AG08396 (cell line): Measurements from ENCODE around the gene SYP.

Experiments used
- DNase-seq: peaks from one replicate; pipeline ENCODE4 v3.0.0; 2012; ENCODE audit warnings: low spot score, mixed read lengths

SYP gene

DNA sequence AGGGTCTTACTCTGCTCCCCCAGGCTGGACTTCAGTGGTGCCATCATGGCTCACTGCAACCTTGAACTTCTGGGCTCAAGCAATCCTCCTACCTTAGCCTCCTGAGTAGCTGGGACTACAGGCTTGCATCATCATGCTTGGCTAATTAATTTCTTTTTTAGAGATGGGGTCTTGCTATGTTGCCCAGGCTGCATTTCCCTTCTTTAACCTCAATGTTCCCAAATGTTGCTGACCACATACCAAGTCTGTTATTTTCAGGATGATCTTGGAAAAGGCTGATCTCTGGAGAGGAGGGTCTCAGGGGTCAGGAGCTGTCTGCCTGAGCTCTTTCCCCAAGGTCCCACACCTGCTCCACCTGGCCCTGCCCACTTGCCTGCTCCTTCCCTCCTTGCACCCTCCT is 20.1 kb upstream of the SYP start:
- DNase-seq = no peak

DNA sequence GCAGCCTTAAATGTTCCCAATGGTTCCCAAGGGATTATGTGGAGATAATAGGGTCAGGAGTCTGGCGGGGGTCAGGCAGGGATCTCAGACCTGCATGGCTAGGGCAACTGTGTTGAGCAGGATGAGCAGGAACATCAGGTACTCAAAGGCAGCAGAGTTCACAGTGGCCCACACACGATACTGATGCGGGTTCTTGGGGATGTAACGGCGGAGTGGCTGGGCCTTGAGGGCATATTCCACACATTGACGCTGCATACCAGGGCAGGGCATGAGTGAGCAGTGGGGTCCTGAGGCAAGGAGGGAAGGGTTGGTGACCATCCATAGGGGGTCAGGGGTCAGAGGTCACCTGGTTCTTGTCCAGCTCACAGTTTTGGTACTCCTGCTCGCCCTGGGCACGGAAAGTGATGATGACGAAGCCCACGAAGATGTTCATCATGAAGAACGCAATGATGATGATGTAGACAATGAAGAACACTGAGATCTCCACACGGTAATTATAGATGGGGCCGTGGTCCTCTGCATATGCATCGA is 15.1 kb upstream of the SYP start:
- DNase-seq = no peak

DNA sequence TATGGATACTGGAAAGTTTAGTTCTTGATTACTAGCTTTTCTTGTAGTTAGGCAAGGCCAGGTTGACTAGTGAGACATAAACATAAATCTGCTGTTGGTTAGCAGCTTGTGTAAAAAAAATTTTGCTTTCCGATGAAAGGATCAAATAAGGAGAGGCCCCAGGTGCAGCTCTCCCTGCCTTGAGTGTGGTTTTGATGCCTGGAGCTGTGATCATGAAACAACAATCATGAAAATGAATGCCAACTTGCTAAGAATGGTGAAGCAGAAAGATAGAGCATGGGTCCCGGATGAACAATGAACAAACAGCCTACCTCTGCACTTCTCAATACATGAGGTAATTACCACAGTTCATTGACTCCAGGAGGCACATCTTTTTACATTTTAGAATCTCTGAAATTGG is 14.4 kb upstream of the SYP start:
- DNase-seq = no peak

DNA sequence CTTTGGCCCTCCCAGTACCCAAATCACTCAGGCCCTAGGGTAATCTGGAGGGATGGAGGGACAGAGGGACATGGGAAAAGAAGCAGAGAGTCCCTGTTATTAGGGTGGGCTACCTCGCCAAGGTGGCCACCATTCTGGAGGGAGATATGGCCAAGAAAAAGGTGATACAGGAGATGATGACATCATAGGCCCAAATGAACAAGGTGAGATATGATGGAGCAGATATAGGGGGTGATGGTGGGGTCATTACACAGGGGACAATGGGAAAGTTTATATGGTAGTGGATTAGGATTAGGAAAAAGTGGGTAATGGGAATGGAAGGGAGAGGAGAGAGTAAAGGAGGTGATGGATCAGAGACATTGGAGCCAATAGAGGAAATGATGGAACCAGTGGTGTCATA is 12.9 kb upstream of the SYP start:
- no peak for DNase-seq

DNA sequence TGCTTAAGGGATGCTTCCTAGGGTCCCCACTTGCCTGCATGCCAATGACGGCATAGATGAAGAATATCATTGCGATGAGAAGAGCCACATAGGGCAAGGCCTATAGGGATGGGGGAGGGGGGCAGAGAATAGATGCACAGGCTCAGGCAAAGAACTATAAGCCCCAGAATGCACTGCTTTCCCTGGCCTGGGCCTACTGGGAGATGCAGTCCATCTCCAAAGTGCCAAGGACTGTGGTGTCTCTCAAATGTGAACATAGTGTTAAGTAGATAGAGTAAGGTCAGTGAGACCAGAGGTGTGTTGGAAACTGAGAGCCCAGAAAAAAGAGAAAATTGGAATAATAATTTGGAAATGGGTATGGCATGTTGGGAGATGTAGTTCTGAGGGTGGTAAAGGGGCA is 12.2 kb upstream of the SYP start:
- no peak for DNase-seq

DNA sequence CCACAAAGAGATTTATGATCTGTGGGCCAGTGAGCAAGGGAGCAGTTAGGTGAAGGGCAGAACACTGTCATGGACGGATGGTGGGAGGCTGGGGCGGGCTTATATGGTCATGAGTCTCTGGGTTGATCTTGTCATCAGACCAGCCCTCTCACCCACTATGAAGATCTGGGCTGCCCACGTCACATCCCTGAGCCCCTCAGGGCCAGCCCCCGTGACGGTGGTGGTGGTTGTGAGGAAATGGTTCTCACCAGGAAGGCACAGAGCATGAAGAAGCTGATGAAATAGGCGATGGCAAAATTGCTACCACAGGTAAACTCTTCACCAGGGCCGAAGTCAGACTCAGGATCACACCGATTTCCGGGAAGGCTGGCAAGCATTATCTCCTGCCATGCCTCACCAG is 11.1 kb upstream of the SYP start:
- DNase-seq = no peak

DNA sequence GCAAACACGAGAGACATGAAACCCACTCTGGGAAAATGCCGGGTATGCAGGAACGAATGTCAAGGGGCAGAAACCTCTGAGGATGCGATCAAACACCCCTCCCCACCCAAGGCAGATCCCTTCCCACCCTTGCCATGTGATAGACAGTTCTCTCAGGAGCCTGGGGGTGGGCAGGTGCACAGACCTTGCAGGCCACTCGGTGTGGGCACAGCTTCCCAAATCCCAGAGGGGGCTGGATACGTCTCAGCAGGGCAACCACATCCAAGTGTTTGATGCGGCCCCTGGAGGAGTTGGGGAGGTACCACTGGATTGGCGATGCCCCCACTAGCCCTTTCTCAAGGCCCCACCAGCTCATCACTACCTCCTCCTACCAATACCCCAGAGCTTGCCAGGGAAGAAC is 10.4 kb upstream of the SYP start:
- DNase-seq = no peak

DNA sequence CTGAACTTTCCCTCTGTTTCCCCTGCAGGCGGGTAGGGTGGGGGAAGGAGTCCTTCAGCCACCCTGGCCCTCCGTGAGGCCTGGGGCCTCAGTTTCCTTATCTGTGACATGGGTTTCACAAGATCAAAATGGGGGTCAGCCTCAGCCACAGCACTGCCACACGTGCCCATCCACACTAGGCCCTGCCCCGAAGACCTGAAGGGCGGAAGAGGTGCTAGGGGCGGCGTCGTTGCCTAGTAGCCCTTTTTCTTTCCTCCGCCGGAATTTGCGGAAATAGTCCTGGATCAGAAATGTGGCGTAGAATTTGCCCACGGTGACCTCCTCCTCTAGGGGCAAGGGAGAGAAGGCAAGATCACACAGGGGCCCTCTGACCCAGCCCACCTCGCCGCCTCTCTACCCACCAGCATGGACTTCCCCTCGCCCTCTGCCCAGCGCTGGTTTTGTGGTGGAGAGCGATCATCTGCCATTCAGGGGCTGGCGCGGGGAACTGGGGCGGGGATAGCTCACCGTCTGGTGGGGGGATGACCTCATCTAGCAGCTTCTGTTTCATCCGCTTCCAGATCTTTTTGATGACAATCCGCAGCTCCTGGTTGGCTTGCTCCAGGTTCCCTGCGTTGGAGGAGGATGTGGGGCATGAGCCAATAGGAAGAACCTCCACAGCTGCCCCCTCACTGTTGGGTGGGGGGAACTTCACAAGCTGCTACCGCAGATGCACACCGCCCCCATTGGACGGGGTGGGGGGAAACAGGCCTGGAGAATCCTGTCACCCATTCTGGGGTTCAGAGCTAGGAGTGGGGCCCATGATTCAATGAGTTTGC is 9.7 kb upstream of the SYP start:
- DNase-seq = no peak

DNA sequence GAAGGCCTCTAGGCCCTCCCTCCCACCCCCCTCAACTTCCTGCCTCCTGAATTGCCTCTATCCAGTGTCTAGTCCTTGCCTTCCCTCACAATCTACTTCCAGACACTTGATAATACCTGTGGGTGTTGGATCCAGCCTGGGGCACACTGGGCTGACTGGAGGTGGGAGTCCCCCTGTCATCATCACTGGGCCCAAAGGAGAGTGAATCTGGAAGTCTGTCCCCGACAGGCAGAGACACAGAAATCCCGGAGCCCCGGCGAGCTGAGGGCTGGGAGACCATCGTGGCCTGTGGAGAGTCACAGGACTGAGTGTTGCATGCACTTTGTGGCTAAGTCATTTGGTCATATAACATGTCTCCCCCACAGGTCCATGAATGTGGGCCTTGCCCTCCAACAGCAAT is 8.4 kb upstream of the SYP start:
- DNase-seq = no peak

DNA sequence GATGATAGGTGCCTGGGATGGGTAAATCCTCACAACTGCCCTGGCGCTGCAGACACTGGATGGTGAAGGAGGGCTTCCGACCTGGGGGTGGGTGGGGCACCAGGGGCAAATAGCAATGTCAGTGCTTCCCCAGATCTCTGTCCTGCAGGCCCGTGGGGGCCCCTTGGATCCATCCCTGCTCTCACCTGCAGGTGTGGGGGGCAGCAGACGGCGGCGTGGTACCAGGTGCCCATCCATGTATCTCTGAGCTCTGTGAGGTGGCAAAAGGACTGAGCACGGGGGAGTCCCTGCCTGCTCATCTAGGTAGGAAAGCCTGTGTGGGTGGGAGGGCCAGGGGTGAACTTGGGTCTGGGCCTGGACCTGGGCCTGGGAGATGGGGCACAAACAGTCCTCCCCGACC is 6.5 kb upstream of the SYP start:
- DNase-seq = no peak

DNA sequence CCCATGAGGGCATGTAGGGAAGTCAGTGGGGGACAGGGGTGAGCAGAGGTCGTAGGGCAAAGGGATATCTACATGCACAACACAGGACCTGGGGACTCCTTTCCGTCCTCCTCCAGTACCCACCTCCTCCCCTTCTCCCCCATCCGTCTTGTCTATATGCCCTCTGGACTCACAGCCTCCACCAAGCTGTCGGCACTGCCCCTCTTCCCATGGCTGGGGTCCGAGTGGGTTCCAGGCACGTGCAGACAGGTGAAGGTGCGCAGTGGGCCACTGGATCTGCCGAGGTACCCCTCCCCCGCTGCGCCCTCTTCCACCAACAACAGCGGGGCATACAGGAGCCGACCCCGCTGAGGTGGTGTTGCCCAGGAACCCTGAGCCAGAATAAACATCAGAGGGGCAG is 5.5 kb upstream of the SYP start:
- DNase-seq = no peak

DNA sequence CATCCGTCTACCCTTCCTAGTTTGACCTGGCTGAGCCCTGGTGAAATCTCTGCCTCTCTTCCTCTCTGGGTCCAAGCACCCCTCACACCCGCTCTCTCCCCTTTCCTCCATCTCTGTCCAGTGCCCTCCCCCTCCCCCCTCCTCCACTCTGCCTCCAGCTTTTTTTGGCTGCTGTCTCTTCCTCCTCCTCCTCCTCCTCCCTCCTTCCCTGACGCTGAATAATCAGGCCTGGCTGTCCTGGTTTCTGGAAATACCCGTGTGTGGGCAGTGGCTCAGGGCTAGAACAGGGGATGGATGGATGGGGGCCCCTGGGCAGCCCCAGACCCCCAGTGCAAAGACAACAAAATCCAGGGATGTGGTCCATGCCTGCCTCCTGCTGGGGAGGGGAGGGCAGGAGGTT is 4.7 kb upstream of the SYP start:
- DNase-seq = no peak

DNA sequence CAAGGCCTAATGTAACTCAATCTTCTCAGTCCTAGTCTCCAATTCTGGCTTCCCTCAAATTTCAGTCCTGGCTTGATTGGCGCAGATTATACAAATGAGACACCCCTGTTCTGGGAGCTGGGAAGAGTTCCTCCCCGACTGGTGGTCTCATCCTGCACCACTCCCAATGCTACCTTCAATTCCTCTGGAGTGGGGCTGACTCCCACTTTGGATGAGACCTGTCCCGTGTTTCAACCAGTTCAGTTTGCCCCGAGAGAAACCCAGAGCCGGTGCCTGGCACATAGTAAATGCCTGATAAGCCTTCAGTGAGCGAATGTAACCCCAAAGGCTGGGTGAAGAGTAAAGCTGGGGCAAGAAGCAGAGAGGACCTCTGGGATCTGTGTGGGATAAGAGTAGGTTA is 4.0 kb upstream of the SYP start:
- no peak for DNase-seq

DNA sequence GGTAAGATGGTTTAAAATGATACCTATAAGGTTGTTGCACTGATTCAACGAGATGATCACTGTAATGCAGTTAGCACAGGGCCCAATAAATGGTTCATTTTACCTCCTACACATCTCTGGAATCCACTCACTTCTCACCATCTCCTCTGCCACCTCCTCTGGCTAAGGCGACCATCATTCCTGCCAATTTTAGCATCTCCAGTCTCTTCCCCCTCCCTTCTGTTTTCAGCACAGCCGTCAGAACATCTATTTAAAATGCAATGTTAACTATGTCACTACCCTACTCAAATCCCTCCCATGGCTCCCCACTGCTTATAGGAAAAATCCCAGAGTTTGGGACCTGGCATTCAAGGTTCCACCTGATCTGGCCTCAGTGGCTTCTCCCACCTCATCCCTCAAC is 3.5 kb upstream of the SYP start:
- no peak for DNase-seq

DNA sequence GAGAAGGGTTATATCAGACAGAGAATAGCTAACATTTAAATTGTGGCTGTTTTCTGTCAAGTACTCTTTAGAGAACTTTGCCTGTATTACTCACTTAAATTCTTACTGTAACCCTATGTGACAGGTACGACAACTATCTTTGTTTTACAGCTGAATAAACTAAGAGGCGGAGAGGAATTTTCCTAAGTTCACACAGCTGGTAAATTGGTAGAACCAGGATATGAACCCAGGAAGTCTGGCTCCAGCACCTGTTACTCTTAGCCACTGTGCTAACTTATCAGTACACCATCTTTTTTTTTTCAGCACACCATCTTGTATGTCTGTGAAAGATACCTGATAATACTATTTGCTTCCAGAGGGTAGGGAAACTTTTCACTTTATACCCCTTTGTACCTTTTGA is 2.0 kb upstream of the SYP start:
- no peak for DNase-seq

DNA sequence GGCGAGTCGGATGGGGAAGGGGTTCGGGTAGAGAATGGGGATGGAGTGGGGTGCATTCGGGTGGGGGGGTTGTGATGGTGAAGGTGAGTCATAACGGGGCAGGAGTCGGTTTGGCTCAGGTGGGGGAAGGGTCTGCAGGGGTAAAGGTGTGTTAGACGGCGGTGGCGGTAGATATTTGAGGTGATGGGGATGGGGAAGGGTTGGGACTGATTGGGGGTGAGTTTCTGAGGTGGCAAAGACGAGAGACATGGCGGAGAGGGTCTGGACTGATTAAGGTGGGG is 738 bp downstream of the SYP start:
- DNase-seq = no peak

DNA sequence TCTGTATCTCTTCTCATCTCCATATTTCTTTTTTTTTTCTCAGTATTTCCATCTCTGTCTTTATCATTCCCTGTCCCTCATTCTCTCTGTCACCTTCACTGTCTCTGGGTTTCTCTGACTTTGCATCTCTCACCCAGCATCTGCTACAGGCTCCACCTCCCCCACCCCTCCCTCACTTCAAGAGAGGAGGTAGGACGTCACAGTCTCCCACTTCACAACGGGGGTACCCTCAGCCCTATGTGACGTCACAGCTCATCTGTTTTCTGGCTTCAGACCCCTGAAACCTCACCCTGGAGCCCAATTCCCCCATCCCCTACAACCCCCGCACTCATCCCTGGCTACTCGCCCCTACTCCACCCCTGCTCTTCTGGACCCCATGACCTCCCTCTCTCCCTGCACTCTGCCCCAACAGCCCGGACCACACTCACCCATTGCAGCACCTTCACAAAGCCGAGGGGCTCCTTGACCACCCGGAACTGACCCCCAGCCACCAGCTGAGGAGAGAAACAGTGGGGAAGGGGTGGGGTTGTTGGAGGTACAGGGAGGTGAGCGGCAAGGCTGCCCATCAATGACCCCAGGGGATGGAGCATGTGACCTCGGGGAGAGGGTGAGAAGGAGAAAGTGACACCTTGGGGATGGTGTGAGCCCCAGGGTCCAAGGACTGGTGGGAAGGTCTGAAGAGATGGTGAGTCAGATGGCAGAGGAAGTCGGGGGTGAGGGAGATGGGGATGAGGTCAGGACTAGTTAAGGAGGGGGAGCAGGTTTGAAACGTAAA is 1.3 kb downstream of the SYP start:
- DNase-seq = no peak

DNA sequence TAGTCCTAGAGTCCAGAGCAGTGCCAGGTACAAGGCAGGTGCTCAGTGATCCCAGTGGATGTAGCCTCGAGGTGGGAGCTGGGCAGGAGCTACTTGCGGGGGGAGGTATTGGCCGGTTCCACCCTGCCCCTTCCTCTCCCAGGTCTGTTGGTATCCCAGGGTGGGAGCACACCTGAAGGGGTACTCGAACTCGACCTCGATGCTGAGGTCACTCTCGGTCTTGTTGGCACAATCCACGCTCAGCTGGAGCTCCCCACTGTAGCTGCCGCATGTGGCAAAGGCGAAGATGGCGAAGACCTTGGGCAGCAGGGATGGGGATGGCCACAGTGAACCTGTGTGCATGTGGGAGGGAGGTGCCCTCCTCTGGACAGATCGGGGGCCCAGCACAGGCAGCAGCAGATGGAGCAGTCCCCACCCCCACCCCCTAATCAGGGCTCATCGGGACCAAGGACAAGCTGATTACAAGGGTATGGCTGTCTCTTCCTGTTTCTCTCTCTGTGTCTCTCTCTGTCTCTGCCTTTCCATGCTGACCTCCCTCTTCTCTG is 2.4 kb downstream of the SYP start:
- no peak for DNase-seq

DNA sequence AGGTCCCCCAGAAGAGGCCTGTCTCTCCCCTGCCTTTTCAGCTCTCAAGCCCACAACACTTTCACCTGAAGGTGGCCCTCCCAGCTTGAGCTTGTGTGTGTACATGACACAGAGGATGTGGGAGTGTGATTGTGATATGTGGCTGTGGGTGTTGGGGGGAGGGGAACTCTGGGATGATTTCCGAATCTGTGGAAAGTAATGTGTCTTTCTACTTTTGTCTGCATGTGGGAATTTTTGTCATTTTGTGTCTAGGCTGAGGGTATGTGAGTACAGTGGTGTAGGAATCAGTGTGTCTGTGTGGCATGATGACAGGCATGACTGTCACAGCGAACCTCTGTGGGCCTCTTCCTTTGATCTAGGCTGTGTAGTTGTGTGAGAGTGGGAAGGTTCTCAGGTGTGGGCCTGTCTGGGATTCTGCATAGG is 6.4 kb downstream of the SYP start:
- no peak for DNase-seq

DNA sequence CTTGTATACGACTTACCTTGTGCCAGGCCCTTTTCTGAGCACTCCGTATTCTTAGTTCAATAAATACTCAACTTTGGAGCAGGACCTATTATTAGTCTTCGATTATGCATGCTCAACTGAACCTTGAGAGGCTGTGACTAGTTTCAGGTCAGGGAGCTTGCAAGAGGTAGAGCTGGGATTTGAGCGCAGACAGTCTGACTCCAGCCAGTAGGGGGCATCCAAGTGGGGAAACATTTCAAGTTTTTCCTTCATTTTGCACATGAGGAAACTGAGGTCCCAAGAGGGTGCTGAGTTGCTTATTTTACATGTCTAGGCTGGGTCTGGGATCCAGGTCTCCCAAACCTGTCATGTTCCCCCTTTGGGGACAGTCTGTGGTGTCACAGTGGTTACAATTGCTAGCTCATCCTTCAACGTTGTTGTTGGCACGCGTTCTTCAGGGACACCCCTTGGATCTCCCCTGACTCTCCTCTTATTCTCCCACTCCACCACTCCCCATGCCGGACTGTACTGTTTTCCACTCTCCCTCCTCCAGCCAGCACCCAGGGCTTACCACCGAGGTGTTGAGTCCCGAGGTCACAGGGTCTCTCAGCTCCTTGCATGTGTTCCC is 7.2 kb downstream of the SYP start:
- DNase-seq = no peak

DNA sequence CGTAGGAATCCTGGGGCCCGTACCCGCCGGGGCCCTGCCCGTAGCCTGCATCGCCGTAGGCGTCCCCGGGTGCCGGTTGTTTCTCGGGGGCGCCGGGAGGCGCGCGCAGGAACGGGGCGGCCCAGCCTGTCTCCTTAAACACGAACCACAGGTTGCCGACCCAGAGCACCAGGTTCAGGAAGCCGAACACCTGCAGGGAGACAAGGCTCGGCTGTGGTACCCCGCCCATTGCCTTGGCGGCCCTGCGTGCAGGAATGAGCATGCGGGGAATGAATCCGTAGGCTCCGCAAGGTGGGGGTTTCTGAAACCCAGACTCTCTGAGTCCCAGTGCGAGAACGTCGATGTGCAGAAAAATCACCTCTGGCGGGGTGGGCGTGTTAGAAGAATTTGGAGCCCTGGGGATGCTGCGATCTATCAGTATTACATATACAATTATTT is 8.4 kb downstream of the SYP start:
- no peak for DNase-seq

DNA sequence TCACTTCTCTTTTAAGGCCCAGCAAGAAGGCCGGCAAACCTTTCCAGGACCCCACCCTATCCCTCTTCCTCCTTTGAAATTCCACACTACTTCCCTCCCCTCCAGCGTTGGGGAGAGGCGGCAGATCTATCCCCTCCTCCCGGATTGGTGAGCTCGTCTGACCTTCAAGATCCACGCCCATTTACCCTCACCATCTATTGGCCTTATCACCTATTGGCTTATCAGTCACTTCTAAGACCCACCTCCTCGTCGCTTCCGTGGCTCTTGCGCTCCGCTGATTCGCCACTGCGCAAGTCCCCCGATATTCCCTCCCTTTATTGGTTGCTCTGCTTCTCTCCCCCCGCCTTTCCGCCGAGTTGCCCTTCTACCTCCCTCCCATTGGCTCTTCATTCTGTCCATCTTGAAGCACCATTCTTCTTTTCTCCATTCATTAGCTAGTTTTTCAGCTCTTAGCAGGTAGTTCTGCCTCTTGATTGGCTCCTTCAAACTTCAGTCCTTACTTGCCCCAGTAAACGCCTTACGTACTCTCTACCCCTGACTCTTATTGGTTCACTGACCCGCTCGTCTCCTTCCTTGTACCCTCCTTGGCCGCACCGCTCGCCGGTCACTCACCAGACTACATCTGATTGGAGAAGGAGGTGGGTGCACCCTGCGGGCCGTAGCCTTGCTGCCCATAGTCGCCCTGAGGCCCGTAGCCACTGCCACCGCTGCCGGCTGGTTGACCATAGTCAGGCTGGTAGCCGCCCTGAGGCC is 9.0 kb downstream of the SYP start:
- peak; percentile 92 for DNase-seq
